Lower leg skin (tissue), 4 donors: ENCODE results near the gene AFF2. TPM values are rescaled to one million over a fixed set of nuclear protein-coding genes. Genes with fewer than 3 reads are reported as not detected.

ENCODE experiments used
- DNase-seq, 2 donors: peaks; one replicate each; pipeline ENCODE4 v3.0.0-alpha.2; 2019; ENCODE audit warnings: low spot score in 2 of 2
- H3K4me3 ChIP-seq: fragments of 200-600 bp; sonication (generic); 2 replicates; pipeline ENCODE4 v1.5.1; 2017; ENCODE audit warnings: mild to moderate bottlenecking, low read depth; ENCODE audit not compliant: poor library complexity, severe bottlenecking
- CTCF ChIP-seq, 3 donors: fragments of 450-650 bp; IDR thresholded peaks; one replicate each; pipeline ENCODE4 v1.5.1; 2016; ENCODE audit warnings: antibody characterized with exemption in 3 of 3, mild to moderate bottlenecking in 3 of 3, moderate library complexity in 2 of 3
- POLR2A ChIP-seq, 2 donors: fragments of 450-650 bp; IDR thresholded peaks; one replicate each; pipeline ENCODE4 v1.6.1; 2016 to 2017; ENCODE audit warnings: antibody characterized with exemption in 2 of 2, mild to moderate bottlenecking in 1 of 2, moderate library complexity in 1 of 2
- WGBS, 2 donors: methylation state at CpG; one replicate each; pipeline ENCODE4 v1.1.5; 2018; 5-methylcytosine and 5-hydroxymethylcytosine counted together
- intact Hi-C: fragments of 100-400 bp; cut with DNase I; formaldehyde crosslinking; loops from one replicate; pipeline ENCODE4 v1.15.0; 2023; ENCODE audit warnings: low total_unique reads
- total RNA-seq, 4 donors: library from RNA; depleted of rRNA; stranded (reverse); fragments of >200 nt; gene quantifications; one replicate each; pipeline ENCODE4 v1.1.0, GENCODE V29; 2016

The AFF2 gene
- total RNA-seq, 4 donors from 2014 or later: 1.1 to 6.4 (median 2.5) TPM

GRCh38 chrX:148541584-148541940, 41.1 kb downstream of the AFF2 start:
- no peak overlapping the region for H3K4me3 ChIP-seq
- no peak for DNase-seq
- TF ChIP-seq POLR2A (IDR thresholded peaks at IDR 0.05) (no peak), CTCF (IDR thresholded peaks at IDR 0.05) (no peak)
- intact Hi-C loops: no loop called here

GRCh38 chrX:148542481-148543255, 42.3 kb downstream of the AFF2 start:
- TF ChIP-seq POLR2A (IDR thresholded peaks at IDR 0.05): no peak
- intact Hi-C loops: no loop called here
- no peak overlapping the region for H3K4me3 ChIP-seq
- no peak for DNase-seq
- 68 to 89% methylated on average over 5 of the region's 5 CpGs for WGBS, 2 donors

GRCh38 chrX:148552775-148553174, 52.4 kb downstream of the AFF2 start:
- H3K4me3 ChIP-seq: no peak overlapping the region
- WGBS, 2 donors: 64 to 92% methylated on average over 2 of the region's 2 CpGs
- TF ChIP-seq CTCF (IDR thresholded peaks at IDR 0.05) (no peak), POLR2A (IDR thresholded peaks at IDR 0.05) (no peak)
- intact Hi-C loops: no loop called here
- DNase-seq: no peak

GRCh38 chrX:148555101-148555500, 54.7 kb downstream of the AFF2 start:
- 78 to 83% methylated on average over 3 of the region's 3 CpGs for WGBS, 2 donors
- TF ChIP-seq POLR2A (IDR thresholded peaks at IDR 0.05): no peak
- no peak for DNase-seq
- H3K4me3 ChIP-seq: no peak overlapping the region
- intact Hi-C loops: no loop called here

GRCh38 chrX:148555571-148556243, 55.3 kb downstream of the AFF2 start:
- no peak overlapping the region for H3K4me3 ChIP-seq
- intact Hi-C loops: no loop called here
- no peak for DNase-seq
- TF ChIP-seq CTCF (IDR thresholded peaks at IDR 0.05) (no peak), POLR2A (IDR thresholded peaks at IDR 0.05) (no peak)
- 61 to 72% methylated on average over 6 of the region's 6 CpGs for WGBS, 2 donors

- DNase-seq: no peak
- no peak overlapping the region for H3K4me3 ChIP-seq
- intact Hi-C loops: no loop called here
- WGBS, 2 donors: 86 to 93% methylated on average over 1 of the region's 1 CpG
- TF ChIP-seq POLR2A (IDR thresholded peaks at IDR 0.05) (no peak), CTCF (IDR thresholded peaks at IDR 0.05) (no peak)
These were observed 56.1 kb downstream of the AFF2 start for GRCh38 chrX:148556498-148556897.
